ENCODE measurements around the gene SLC9A8.

GRCh38 chr20:49768204-49769047, 44.2 kb upstream of the SLC9A8 start:
- TF ChIP-seq PHF8 (conservative IDR thresholded peaks at IDR 0.05; ENCODE audit: low read depth, low read length) (no peak), POLR2A (IDR thresholded peaks at IDR 0.05; ENCODE audit: control extremely low read depth in 1 of 2, low read depth in 2 of 2, low read length in 2 of 2) (no peak), MAX (IDR thresholded peaks at IDR 0.05) (no peak)

Data from H1 (cell line).